Measurements from ENCODE around the gene PCCA.

- TF ChIP-seq RAD21 (IDR thresholded peaks at IDR 0.05; ENCODE audit: low read length) (no peak), CTCF (IDR thresholded peaks at IDR 0.05) (no peak), REST (IDR thresholded peaks at IDR 0.05; ENCODE audit: low read depth, low read length) (no peak), GABPA (IDR thresholded peaks at IDR 0.05; ENCODE audit: low read depth) (no peak), POLR2AphosphoS5 (IDR thresholded peaks at IDR 0.05; ENCODE audit: low read depth, low read length) (no peak), USF2 (IDR thresholded peaks at IDR 0.05; ENCODE audit: borderline replicate concordance, low read depth, low read length) (no peak), EP300 (IDR thresholded peaks at IDR 0.05; ENCODE audit: borderline replicate concordance in 1 of 2, low read depth in 1 of 2, low read length in 1 of 2) (no peak), ZBTB33 (IDR thresholded peaks at IDR 0.05; ENCODE audit: borderline replicate concordance, low read depth) (no peak), TAF1 (IDR thresholded peaks at IDR 0.05; ENCODE audit: borderline replicate concordance, low read depth, low read length) (no peak), RFX5 (IDR thresholded peaks at IDR 0.05; ENCODE audit: low read length) (no peak), MXI1 (IDR thresholded peaks at IDR 0.05; ENCODE audit: low read depth, low read length) (no peak), PBX3 (IDR thresholded peaks at IDR 0.05) (no peak), MAX (IDR thresholded peaks at IDR 0.05; ENCODE audit: low read depth) (no peak)
Measured at GRCh38 chr13:100480676-100481075, 391.8 kb downstream of the PCCA start.
